ENCODE measurements around the gene NXPE3. TPM values are rescaled to one million over a fixed set of nuclear protein-coding genes. Genes with fewer than 3 reads are reported as not detected.

Gene NXPE3
- total RNA-seq, 4 donors from 2014 or later: 8.9 to 15.5 (median 12.5) TPM

GRCh38 chr3:101816215-101817149 lies 37.5 kb downstream of the NXPE3 start:
- TF ChIP-seq, protein P1, sequence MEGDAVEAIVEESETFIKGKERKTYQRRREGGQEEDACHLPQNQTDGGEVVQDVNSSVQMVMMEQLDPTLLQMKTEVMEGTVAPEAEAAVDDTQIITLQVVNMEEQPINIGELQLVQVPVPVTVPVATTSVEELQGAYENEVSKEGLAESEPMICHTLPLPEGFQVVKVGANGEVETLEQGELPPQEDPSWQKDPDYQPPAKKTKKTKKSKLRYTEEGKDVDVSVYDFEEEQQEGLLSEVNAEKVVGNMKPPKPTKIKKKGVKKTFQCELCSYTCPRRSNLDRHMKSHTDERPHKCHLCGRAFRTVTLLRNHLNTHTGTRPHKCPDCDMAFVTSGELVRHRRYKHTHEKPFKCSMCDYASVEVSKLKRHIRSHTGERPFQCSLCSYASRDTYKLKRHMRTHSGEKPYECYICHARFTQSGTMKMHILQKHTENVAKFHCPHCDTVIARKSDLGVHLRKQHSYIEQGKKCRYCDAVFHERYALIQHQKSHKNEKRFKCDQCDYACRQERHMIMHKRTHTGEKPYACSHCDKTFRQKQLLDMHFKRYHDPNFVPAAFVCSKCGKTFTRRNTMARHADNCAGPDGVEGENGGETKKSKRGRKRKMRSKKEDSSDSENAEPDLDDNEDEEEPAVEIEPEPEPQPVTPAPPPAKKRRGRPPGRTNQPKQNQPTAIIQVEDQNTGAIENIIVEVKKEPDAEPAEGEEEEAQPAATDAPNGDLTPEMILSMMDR (IDR thresholded peaks at IDR 0.05; ENCODE audit: low read depth): no peak

- TF ChIP-seq, protein P1 (IDR thresholded peaks at IDR 0.05; ENCODE audit: low read depth): no peak
These were observed 39.0 kb downstream of the NXPE3 start for GRCh38 chr3:101817992-101818391.

DNA sequence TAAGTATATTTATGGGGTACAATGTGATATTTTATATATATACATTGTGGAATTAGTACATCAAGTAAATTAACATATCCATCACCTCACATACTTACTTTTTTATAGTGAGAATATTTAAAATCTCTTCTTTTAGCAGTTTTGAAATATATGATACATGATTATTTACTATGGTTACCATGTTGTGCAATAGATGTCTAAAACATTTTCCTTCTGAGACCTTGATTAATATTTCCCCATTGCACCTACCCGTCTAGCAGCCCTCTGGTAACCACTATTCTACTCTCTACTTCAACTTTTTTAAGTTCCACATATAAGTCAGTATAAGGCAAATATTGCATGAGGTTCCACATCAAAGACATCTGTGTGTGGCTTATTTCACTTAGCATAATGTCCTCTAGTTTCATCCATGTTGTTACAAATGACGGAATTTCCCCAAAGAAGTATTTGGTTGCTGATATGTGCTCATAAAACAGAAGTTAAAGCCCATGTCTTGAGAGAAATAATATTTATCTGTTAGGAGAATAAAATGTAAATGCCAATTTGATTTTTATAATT lies 40.7 kb downstream of the NXPE3 start:
- TF ChIP-seq, protein P1 (IDR thresholded peaks at IDR 0.05; ENCODE audit: low read depth): no peak

GRCh38 chr3:101821503-101821902 lies 42.5 kb downstream of the NXPE3 start:
- TF ChIP-seq, protein P1 (IDR thresholded peaks at IDR 0.05; ENCODE audit: low read depth): no peak

GRCh38 chr3:101823525-101823924 lies 44.5 kb downstream of the NXPE3 start:
- TF ChIP-seq, protein P1 (IDR thresholded peaks at IDR 0.05; ENCODE audit: low read depth): no peak

- TF ChIP-seq, protein P1 (IDR thresholded peaks at IDR 0.05; ENCODE audit: low read depth): no peak
These were observed 45.7 kb downstream of the NXPE3 start for GRCh38 chr3:101824702-101825101.

DNA sequence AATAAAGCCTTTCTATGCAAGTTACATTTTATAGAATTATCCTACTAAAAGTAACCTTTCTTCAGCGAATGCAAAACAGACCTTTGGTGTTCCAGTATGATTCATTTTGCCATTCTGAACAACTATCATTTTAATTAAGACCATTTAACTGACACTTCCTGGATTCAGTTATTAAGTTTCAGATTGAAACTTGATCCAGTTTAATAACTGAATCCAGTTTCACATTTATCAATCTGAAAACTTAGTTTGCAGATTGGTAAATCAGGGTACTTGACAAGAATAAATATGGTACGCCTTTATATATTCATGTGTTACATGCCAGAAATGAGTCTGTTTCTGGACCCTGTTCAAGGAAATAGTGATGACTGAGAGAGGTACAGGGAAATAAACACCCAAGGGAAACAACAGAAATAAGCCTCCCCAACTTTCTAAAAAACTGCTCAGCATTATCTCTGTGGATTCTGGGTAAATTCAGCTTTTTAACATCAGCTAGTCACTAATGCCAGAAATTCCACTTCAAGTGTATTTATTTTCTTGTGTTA lies 47.0 kb downstream of the NXPE3 start:
- TF ChIP-seq, protein P1 (IDR thresholded peaks at IDR 0.05; ENCODE audit: low read depth): no peak

All from subcutaneous adipose tissue (tissue), 4 donors.